A673 (cell line): ENCODE measurements around the gene LIMA1. TPM values are rescaled to one million over a fixed set of nuclear protein-coding genes. Genes with fewer than 3 reads are reported as not detected.

Experiments
- BruUV-seq: library from RNA; stranded (reverse); fragments of 400-500 nt; replicated peaks from 2 replicates; lab custom pipeline; 2021; lab: Mats Ljungman, UMichigan
- CTCF ChIA-PET: fragments of 300-600 bp; sonication (Branson Sonifier 250); formaldehyde crosslinking; loops from one replicate; lab custom pipeline; 2022; ENCODE audit warnings: antibody characterized with exemption; lab: Charles Lee
- POLR2A ChIA-PET: fragments of 300-600 bp; sonication (Branson Sonifier 250); formaldehyde crosslinking; loops from one replicate; lab custom pipeline; 2022; ENCODE audit warnings: antibody characterized with exemption; ENCODE audit not compliant: low non-redundant PET; lab: Charles Lee
- DNase-seq: peaks from one replicate; pipeline ENCODE4 v3.0.0-alpha.2; 2015; ENCODE audit warnings: low spot score
- H3K27ac ChIP-seq: fragments of 200-600 bp; sonication (generic); 2 replicates; pipeline ENCODE4 v1.5.1; 2016; ENCODE audit warnings: mixed run types, low read depth, mild to moderate bottlenecking, mixed read lengths, antibody characterized with exemption, low read length; ENCODE audit not compliant: poor library complexity, severe bottlenecking
- H3K27me3 ChIP-seq: fragments of 200-600 bp; sonication (generic); replicated peaks from 2 replicates; pipeline ENCODE4 v1.6.1; 2017; ENCODE audit warnings: mixed run types, low read depth, mild to moderate bottlenecking, mixed read lengths, antibody characterized with exemption, low read length; ENCODE audit not compliant: insufficient read depth, poor library complexity
- H3K36me3 ChIP-seq: fragments of 200-600 bp; sonication (generic); 2 replicates; pipeline ENCODE4 v1.6.1; 2016; ENCODE audit warnings: mixed run types, mild to moderate bottlenecking, mixed read lengths, antibody characterized with exemption, low read length; ENCODE audit not compliant: insufficient read depth, poor library complexity, severe bottlenecking
- H3K4me1 ChIP-seq: fragments of 200-600 bp; sonication (generic); 2 replicates; pipeline ENCODE4 v1.6.1; 2017; ENCODE audit warnings: mixed run types, mild to moderate bottlenecking, mixed read lengths, antibody characterized with exemption, low read length; ENCODE audit not compliant: insufficient read depth, poor library complexity, severe bottlenecking
- H3K4me3 ChIP-seq: fragments of 200-600 bp; sonication (generic); 2 replicates; pipeline ENCODE4 v1.5.1; 2016; ENCODE audit warnings: low read depth, mixed run types, mild to moderate bottlenecking, mixed read lengths, low read length; ENCODE audit not compliant: poor library complexity, severe bottlenecking
- H3K9me3 ChIP-seq: fragments of 200-600 bp; sonication (generic); 2 replicates; pipeline ENCODE4 v1.6.1; 2016; ENCODE audit warnings: mixed run types, low read depth, mild to moderate bottlenecking, mixed read lengths, antibody characterized with exemption, low read length; ENCODE audit not compliant: poor library complexity, severe bottlenecking
- EZH2 ChIP-seq: fragments of 200-600 bp; sonication (generic); IDR thresholded peaks from 2 replicates; pipeline ENCODE4 v1.6.1; 2017; ENCODE audit warnings: borderline replicate concordance, low read depth, mild to moderate bottlenecking, mixed read lengths, antibody characterized with exemption, low read length; ENCODE audit not compliant: poor library complexity, severe bottlenecking
- intact Hi-C: fragments of 100-400 bp; cut with micrococcal nuclease; formaldehyde crosslinking; loops from one replicate; pipeline ENCODE4 v1.10.0; 2022; ENCODE audit not compliant: unreplicated experiment
- total RNA-seq: library from RNA; stranded (reverse); gene quantifications from 2 replicates; pipeline ENCODE4 v1.2.3, GENCODE V29; 2021
- TF ChIP-seq, protein P1 (sequence below): fragments of 300-800, 200-600 bp; sonication (generic); conservative IDR thresholded peaks from 2 replicates; pipeline ENCODE4 v1.5.1; 2017; ENCODE audit warnings: low read depth, mild to moderate bottlenecking, antibody characterized with exemption, low read length, moderate library complexity, mixed read lengths

The LIMA1 gene
- total RNA-seq, 1 experiment from 2014 or later: 77.6 TPM

GRCh38 chr12:50198829-50199228 lies 84.5 kb downstream of the LIMA1 start:
- no peak overlapping the region for H3K27ac ChIP-seq
- no peaks in the 10 kb centered on the region for H3K9me3 ChIP-seq
- BruUV-seq: no TSS peak

GRCh38 chr12:50197297-50197727 lies 86.0 kb downstream of the LIMA1 start:
- POLR2A ChIA-PET: interaction anchor here (0.6 to 0.7 kb wide), 2 partner anchors 530 to 535 kb away, joined by 3 to 4 read pairs; no protein-coding TSS in a partner anchor

More at GRCh38 chr12:50198829-50199228, 84.5 kb downstream of the LIMA1 start:
- ChIA-PET CTCF (no interaction called here), POLR2A (no interaction called here)
- no peak for DNase-seq
- H3K36me3 ChIP-seq: peaks cover 45% of the 10 kb centered on the region
- peaks cover 19% of the 10 kb centered on the region for H3K4me1 ChIP-seq
- no peak overlapping the region for H3K4me3 ChIP-seq
- intact Hi-C loops: no loop called here
- no peak for TF ChIP-seq EZH2
- TF ChIP-seq, protein P1, sequence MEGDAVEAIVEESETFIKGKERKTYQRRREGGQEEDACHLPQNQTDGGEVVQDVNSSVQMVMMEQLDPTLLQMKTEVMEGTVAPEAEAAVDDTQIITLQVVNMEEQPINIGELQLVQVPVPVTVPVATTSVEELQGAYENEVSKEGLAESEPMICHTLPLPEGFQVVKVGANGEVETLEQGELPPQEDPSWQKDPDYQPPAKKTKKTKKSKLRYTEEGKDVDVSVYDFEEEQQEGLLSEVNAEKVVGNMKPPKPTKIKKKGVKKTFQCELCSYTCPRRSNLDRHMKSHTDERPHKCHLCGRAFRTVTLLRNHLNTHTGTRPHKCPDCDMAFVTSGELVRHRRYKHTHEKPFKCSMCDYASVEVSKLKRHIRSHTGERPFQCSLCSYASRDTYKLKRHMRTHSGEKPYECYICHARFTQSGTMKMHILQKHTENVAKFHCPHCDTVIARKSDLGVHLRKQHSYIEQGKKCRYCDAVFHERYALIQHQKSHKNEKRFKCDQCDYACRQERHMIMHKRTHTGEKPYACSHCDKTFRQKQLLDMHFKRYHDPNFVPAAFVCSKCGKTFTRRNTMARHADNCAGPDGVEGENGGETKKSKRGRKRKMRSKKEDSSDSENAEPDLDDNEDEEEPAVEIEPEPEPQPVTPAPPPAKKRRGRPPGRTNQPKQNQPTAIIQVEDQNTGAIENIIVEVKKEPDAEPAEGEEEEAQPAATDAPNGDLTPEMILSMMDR: no peak
- no peaks in the 10 kb centered on the region for H3K27me3 ChIP-seq

DNA sequence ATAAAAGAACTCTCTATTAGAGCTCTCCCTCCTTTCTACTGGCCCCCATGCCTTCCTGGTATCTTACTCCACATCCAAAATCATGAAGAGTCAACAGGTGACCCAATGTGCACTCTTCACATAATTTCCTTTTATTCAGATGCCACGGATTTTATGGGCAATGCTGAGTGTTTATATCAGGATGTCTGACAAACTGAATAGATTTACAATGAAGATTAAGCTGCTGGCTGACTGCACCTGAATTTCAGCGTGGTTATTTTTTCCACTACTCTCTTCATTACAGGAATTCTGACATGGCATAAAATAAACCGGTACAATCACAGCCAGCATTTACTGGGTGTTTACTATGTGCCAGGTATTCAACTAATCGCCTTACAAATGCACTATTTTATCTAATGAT lies 86.8 kb downstream of the LIMA1 start:
- Histone ChIP-seq H3K27me3 (no peaks in the 10 kb centered on the region), H3K9me3 (no peaks in the 10 kb centered on the region), H3K4me3 (no peak overlapping the region), H3K4me1 (peaks cover 19% of the 10 kb centered on the region), H3K36me3 (peaks cover 46% of the 10 kb centered on the region), H3K27ac (peak overlapping the region; percentile 52)
- BruUV-seq: no TSS peak
- no peak for TF ChIP-seq EZH2
- TF ChIP-seq, protein P1: no peak
- intact Hi-C loops: no loop called here
- no peak for DNase-seq
- CTCF ChIA-PET: no interaction called here
- POLR2A ChIA-PET: interaction anchor here (0.7 kb wide), 1 partner anchor 17 kb away, joined by 12 read pairs; no protein-coding TSS in a partner anchor

More at GRCh38 chr12:50197297-50197727, 86.0 kb downstream of the LIMA1 start:
- H3K9me3 ChIP-seq: no peaks in the 10 kb centered on the region
- CTCF ChIA-PET: interaction anchor here (0.6 kb wide), 1 partner anchor 15 kb away, joined by 5 read pairs; no protein-coding TSS in a partner anchor
- no TSS peak for BruUV-seq
- H3K36me3 ChIP-seq: peaks cover 43% of the 10 kb centered on the region
- peaks cover 19% of the 10 kb centered on the region for H3K4me1 ChIP-seq
- H3K4me3 ChIP-seq: no peak overlapping the region
- H3K27me3 ChIP-seq: no peaks in the 10 kb centered on the region
- intact Hi-C loops: no loop called here
- DNase-seq: no peak
- TF ChIP-seq, protein P1: no peak
- no peak for TF ChIP-seq EZH2
- H3K27ac ChIP-seq: no peak overlapping the region
